Natural killer cell (primary cell): ENCODE measurements around the gene AGAP5. TPM values are rescaled to one million over a fixed set of nuclear protein-coding genes. Genes with fewer than 3 reads are reported as not detected.
A peak's percentile ranks its signal among the peaks of the same experiment; 100 is the strongest.

Experiments used
- ATAC-seq, 3 donors: fragments of 150-1000 bp in 2 of 3; fragments of 200-7000 bp in 1 of 3; cut with Tn5 transposase; 1 replicate in 1 of 3; 2 replicates in 2 of 3; pipeline ENCODE4 v1.10.0; 2021; ENCODE audit warnings: mild to moderate bottlenecking in 2 of 3, moderate library complexity in 2 of 3
- DNase-seq, 2 donors: peaks; one replicate each; pipeline versions ENCODE4 v3.0.0 to v3.0.0-alpha.2; 2013 to 2021; ENCODE audit warnings: mixed read lengths in 1 of 2
- H3K27ac ChIP-seq: one replicate; pipeline ENCODE4 v1.5.1; 2013; ENCODE audit warnings: mild to moderate bottlenecking, low read length
- H3K27me3 ChIP-seq: one replicate; pipeline ENCODE4 v1.6.1; 2013; ENCODE audit warnings: low read length; ENCODE audit not compliant: control insufficient read depth, insufficient read depth
- H3K36me3 ChIP-seq: one replicate; pipeline ENCODE4 v1.6.1; 2013; ENCODE audit warnings: low read length; ENCODE audit not compliant: control insufficient read depth, insufficient read depth
- H3K4me1 ChIP-seq: one replicate; pipeline ENCODE4 v1.6.1; 2013; ENCODE audit warnings: low read length; ENCODE audit not compliant: control insufficient read depth, insufficient read depth
- H3K4me3 ChIP-seq: one replicate; pipeline ENCODE4 v1.5.1; 2013; ENCODE audit warnings: low read length
- H3K9me3 ChIP-seq: one replicate; pipeline ENCODE4 v1.6.1; 2013; ENCODE audit warnings: low read length; ENCODE audit not compliant: control insufficient read depth, insufficient read depth
- H3K27ac Mint-ChIP-seq, 2 donors: one replicate each; pipeline ENCODE4 v1.8.0; 2022; ENCODE audit warnings: mild to moderate bottlenecking in 2 of 2, mixed read lengths in 2 of 2, moderate library complexity in 1 of 2
- H3K27me3 Mint-ChIP-seq, 2 donors: one replicate each; pipeline ENCODE4 v1.8.0; 2022; ENCODE audit warnings: low read depth in 2 of 2, mixed read lengths in 2 of 2
- H3K36me3 Mint-ChIP-seq: one replicate; pipeline ENCODE4 v1.8.0; 2022; ENCODE audit warnings: mixed read lengths
- H3K4me1 Mint-ChIP-seq, 2 donors: one replicate each; pipeline ENCODE4 v1.8.0; 2022; ENCODE audit warnings: mixed read lengths in 2 of 2
- H3K4me3 Mint-ChIP-seq: one replicate; pipeline ENCODE4 v1.8.0; 2022; ENCODE audit warnings: mild to moderate bottlenecking, moderate library complexity, mixed read lengths
- H3K9me3 Mint-ChIP-seq, 2 donors: one replicate each; pipeline ENCODE4 v1.8.0; 2022; ENCODE audit warnings: mixed read lengths in 2 of 2
- WGBS: methylation state at CpG from one replicate; pipeline ENCODE4 v1.1.7; 2013; ENCODE audit warnings: missing lambda C conversion rate; ENCODE audit not compliant: insufficient coverage; 5-methylcytosine and 5-hydroxymethylcytosine counted together
- intact Hi-C: fragments of 100-400 bp; cut with micrococcal nuclease; formaldehyde crosslinking; loops from one replicate; pipeline ENCODE4 v1.14.2; 2022
- total RNA-seq, 4 donors: library from RNA; stranded (reverse); fragments of 120-200 nt in 1 of 4; gene quantifications; one replicate each; pipeline versions ENCODE4 v1.2.3 to v1.2.4, GENCODE V29; 2013 to 2022
- TF ChIP-seq, protein P1 (sequence below): fragments of 200-600 bp; IDR thresholded peaks from one replicate; pipeline ENCODE4 v1.8.0; 2022; ENCODE audit warnings: antibody characterized with exemption

AGAP5 gene
- total RNA-seq, 3 donors from 2014 or later (not counting 1 experiment from before 2014, with no cell fraction given) = 8.4 to 14.6 (median 9.4) TPM

DNA sequence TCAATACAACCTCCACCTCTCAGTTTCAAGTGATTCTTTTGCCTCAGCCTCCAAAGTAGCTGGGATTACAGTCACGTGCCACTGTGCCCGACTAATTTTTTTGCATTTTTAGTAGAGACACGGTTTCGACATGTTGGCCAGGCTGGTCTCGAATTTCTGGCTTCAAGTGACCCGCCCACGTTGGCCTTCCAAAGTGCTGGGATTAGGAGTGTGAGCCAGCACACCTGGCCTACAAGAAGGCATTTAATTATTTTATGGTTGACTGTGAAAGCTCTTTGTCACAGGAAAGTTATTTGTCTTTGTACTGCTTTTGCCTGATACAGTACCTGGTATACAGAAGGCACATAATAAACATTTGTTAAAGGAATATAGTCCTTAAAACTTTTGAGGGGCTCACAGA, 69.5 kb downstream of the AGAP5 start:
- Histone ChIP-seq H3K27me3 (no peaks in the 10 kb centered on the region), H3K4me3 (no peak overlapping the region), H3K9me3 (no peaks in the 10 kb centered on the region), H3K4me1 (peaks cover 7% of the 10 kb centered on the region), H3K36me3 (no peaks in the 10 kb centered on the region), H3K27ac (no peak overlapping the region)
- Mint-ChIP-seq H3K4me3 (no peak overlapping the region), H3K27ac (no peak overlapping the region), H3K36me3 (no peaks in the 10 kb centered on the region), H3K9me3 (no peaks in the 10 kb centered on the region), H3K27me3 (no peaks in the 10 kb centered on the region), H3K4me1 (peaks cover 9 to 22% of the 10 kb centered on the region in 2 donors)
- intact Hi-C loops = no loop called here
- 93% methylated on average over 7 of the region's 7 CpGs for WGBS
- DNase-seq = no peak
- no peak for ATAC-seq
- TF ChIP-seq, protein P1, sequence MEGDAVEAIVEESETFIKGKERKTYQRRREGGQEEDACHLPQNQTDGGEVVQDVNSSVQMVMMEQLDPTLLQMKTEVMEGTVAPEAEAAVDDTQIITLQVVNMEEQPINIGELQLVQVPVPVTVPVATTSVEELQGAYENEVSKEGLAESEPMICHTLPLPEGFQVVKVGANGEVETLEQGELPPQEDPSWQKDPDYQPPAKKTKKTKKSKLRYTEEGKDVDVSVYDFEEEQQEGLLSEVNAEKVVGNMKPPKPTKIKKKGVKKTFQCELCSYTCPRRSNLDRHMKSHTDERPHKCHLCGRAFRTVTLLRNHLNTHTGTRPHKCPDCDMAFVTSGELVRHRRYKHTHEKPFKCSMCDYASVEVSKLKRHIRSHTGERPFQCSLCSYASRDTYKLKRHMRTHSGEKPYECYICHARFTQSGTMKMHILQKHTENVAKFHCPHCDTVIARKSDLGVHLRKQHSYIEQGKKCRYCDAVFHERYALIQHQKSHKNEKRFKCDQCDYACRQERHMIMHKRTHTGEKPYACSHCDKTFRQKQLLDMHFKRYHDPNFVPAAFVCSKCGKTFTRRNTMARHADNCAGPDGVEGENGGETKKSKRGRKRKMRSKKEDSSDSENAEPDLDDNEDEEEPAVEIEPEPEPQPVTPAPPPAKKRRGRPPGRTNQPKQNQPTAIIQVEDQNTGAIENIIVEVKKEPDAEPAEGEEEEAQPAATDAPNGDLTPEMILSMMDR = no peak

DNA sequence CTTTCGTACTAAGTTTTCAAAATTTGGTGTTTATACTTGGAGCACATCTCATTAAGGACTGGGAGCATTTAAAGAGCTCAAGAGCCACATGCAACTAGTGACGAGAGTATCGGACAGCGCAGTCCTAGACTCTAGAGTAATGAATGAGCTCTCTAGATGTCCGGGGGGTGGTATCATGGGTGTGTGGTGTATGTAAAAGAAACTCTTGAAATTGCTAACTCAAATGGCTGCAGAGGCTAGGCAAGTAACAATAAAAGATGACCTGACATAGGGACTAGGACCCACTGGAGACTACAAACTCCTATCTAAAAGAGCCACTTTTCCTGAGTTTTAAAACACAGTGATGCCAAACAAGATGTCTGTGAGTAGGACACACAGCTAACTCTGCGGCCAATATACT, 70.6 kb downstream of the AGAP5 start:
- ATAC-seq (no peak), DNase-seq (no peak)
- H3K27ac ChIP-seq = no peak overlapping the region
- H3K4me1 ChIP-seq = peaks cover 7% of the 10 kb centered on the region
- peaks cover 9 to 22% of the 10 kb centered on the region in 2 donors for H3K4me1 Mint-ChIP-seq
- TF ChIP-seq, protein P1 = no peak
- no peaks in the 10 kb centered on the region for H3K36me3 ChIP-seq
- no peaks in the 10 kb centered on the region for H3K27me3 Mint-ChIP-seq
- WGBS = 98% methylated on average over 6 of the region's 6 CpGs
- no peak overlapping the region for H3K4me3 ChIP-seq
- H3K36me3 Mint-ChIP-seq = no peaks in the 10 kb centered on the region
- intact Hi-C loops = loop anchor here (2.0 kb wide), 1 partner anchor 130 kb away; the partner anchor contains the start of gene PPP3CB
- H3K9me3 ChIP-seq = no peaks in the 10 kb centered on the region
- H3K4me3 Mint-ChIP-seq = no peak overlapping the region
- no peaks in the 10 kb centered on the region for H3K27me3 ChIP-seq
- H3K27ac Mint-ChIP-seq = peak overlapping the region in 1 of 2 donors; percentile 99
- no peaks in the 10 kb centered on the region for H3K9me3 Mint-ChIP-seq

DNA sequence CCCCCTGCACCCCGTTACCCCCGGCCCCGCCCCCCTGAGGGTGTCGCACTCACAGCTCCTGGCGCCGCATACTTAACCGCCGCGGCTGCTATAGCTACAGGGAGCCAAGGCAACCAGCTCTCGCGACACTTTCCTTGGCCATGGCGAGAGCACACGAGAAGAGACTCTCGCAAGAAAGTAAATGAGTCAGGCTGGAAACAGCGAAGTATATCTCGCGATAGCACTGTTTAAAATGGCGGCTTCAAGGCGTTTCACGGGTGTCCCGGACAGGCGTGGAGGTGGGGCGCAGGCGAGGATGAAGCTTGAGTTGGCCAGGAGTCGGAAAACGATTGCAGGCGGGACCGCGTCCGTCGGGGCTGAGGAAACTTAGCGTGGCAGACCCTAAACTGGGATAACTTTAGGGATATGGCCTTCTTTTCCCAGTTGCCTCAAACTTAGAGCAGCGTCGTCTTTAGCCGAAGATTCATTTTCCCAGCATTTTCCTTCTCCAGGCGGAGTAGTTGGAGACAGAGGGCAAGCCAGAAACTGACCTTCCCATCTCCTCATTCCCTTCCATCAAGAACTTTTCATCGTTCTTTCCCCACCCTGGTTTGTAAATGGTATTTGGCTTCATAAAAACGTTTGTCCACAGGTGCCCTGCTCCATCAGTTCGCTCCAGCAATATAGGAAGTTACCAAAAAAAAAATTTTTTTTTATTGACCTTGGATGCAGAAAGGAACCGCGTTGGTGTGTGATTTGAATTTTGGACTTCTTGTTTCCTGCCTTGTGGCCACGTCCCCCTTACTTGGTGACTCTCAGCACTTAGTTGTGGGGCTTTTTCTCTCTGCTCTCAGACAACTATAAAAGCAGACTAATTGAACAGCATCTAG, 71.8 kb downstream of the AGAP5 start:
- intact Hi-C loops = loop anchor here (2.0 kb wide), 1 partner anchor 129 kb away; the partner anchor contains the start of gene PPP3CB
- DNase-seq (peak; percentile 89 to 98), ATAC-seq (peak; percentile 95 to 98 (median 96))
- Mint-ChIP-seq H3K27me3 (no peaks in the 10 kb centered on the region), H3K27ac (peak overlapping the region; percentile 93 to 99), H3K4me1 (peaks cover 9 to 22% of the 10 kb centered on the region in 2 donors), H3K4me3 (peak overlapping the region; percentile 98), H3K9me3 (no peaks in the 10 kb centered on the region), H3K36me3 (no peaks in the 10 kb centered on the region)
- Histone ChIP-seq H3K36me3 (no peaks in the 10 kb centered on the region), H3K4me1 (peaks cover 7% of the 10 kb centered on the region), H3K27me3 (no peaks in the 10 kb centered on the region), H3K9me3 (no peaks in the 10 kb centered on the region), H3K27ac (peak overlapping the region; percentile 32), H3K4me3 (peak overlapping the region; percentile 51)
- under 1% methylated on average over 40 of the region's 42 CpGs for WGBS
- TF ChIP-seq, protein P1 = no peak
